B cell (primary cell): ENCODE results near the gene CTRL. TPM values are rescaled to one million over a fixed set of nuclear protein-coding genes. Genes with fewer than 3 reads are reported as not detected.

ENCODE experiments used
- ATAC-seq: fragments of 200-7000 bp; cut with Tn5 transposase; one replicate; pipeline ENCODE4 v1.10.0; 2021; ENCODE audit warnings: low read depth, mild to moderate bottlenecking, moderate number of reproducible peaks, moderate library complexity
- CTCF ChIA-PET: fragments of 350-600 bp; sonication (Branson Sonifier 250); formaldehyde crosslinking; loops from one replicate; lab custom pipeline; 2021; ENCODE audit warnings: antibody characterized with exemption, inconsistent platforms; lab: Charles Lee
- POLR2A ChIA-PET: fragments of 350-600 bp; sonication (Branson Sonifier 250); formaldehyde crosslinking; loops from one replicate; lab custom pipeline; 2021; ENCODE audit warnings: antibody characterized with exemption; lab: Charles Lee
- DNase-seq: peaks from one replicate; pipeline ENCODE4 v3.0.0; 2013
- H2AFZ ChIP-seq: 2 replicates; pipeline ENCODE4 v1.6.1; 2012; ENCODE audit warnings: mild to moderate bottlenecking, low read depth, low read length; ENCODE audit not compliant: insufficient read depth, poor library complexity, severe bottlenecking
- H3K27ac ChIP-seq, 2 donors: 1 replicate in 1 of 2; 2 replicates in 1 of 2; pipeline ENCODE4 v1.5.1; 2012 to 2013; ENCODE audit warnings: low read length in 2 of 2, mild to moderate bottlenecking in 2 of 2, moderate library complexity in 1 of 2
- H3K27me3 ChIP-seq, 4 experiments: fragments of 200-600 bp in 1 of 4; sonication (generic) in 1 of 4; replicated peaks in 1 of 4; 1 replicate in 2 of 4; 2 replicates in 2 of 4; pipeline versions ENCODE4 v1.6.1 to v1.7.0; 2013 to 2016; ENCODE audit warnings: low read length in 3 of 4, mild to moderate bottlenecking in 2 of 4, mixed read lengths in 1 of 4, moderate library complexity in 1 of 4; ENCODE audit not compliant: insufficient read depth in 4 of 4, control insufficient read depth in 3 of 4; ENCODE audit errors: control extremely low read depth in 1 of 4
- H3K36me3 ChIP-seq, 2 experiments: replicated peaks in 1 of 2; 1 replicate in 1 of 2; 2 replicates in 1 of 2; pipeline versions ENCODE4 v1.6.1 to v1.7.1; 2013; ENCODE audit warnings: low read length in 1 of 2; ENCODE audit not compliant: insufficient read depth in 2 of 2, control insufficient read depth in 1 of 2; ENCODE audit errors: control extremely low read depth in 1 of 2, extremely low read depth in 1 of 2
- H3K4me1 ChIP-seq, 2 donors: fragments of 200-600 bp in 1 of 2; sonication (generic) in 1 of 2; 1 replicate in 1 of 2; 2 replicates in 1 of 2; pipeline versions ENCODE4 v1.5.1 to v1.6.1; 2013 to 2017; ENCODE audit warnings: low read length in 2 of 2; ENCODE audit not compliant: control insufficient read depth in 2 of 2, insufficient read depth in 2 of 2
- H3K4me2 ChIP-seq: replicated peaks from 2 replicates; pipeline ENCODE3; 2012; ENCODE audit warnings: mild to moderate bottlenecking, low read depth, low read length; ENCODE audit not compliant: poor library complexity, severe bottlenecking
- H3K4me3 ChIP-seq, 5 experiments: fragments of 200-600 bp in 1 of 5; sonication (generic) in 1 of 5; 1 replicate in 3 of 5; 2 replicates in 2 of 5; pipeline versions ENCODE4 v1.5.1 to v1.7.0; 2011 to 2016; ENCODE audit warnings: low read length in 4 of 5, mild to moderate bottlenecking in 4 of 5, low read depth in 2 of 5, control low read depth in 1 of 5, moderate library complexity in 1 of 5; ENCODE audit not compliant: insufficient read depth in 1 of 5; ENCODE audit errors: control extremely low read depth in 1 of 5, extremely low read depth in 1 of 5
- H3K79me2 ChIP-seq: fragments of 200-600 bp; sonication (generic); one replicate; pipeline ENCODE4 v1.6.0; 2016; ENCODE audit warnings: low read length; ENCODE audit not compliant: control insufficient read depth, insufficient read depth
- H3K9ac ChIP-seq: fragments of 200-600 bp; sonication (generic); 2 replicates; pipeline ENCODE4 v1.6.1; 2017; ENCODE audit warnings: mild to moderate bottlenecking, low read length, moderate library complexity
- H3K9me3 ChIP-seq, 3 donors: one replicate each; pipeline versions ENCODE4 v1.6.1 to v1.7.1; 2013; ENCODE audit warnings: low read length in 2 of 3; ENCODE audit not compliant: control insufficient read depth in 2 of 3, insufficient read depth in 1 of 3; ENCODE audit errors: control extremely low read depth in 1 of 3
- H4K20me1 ChIP-seq: 2 replicates; pipeline ENCODE4 v1.6.0; 2012; ENCODE audit warnings: mild to moderate bottlenecking, low read length; ENCODE audit not compliant: insufficient read depth, control insufficient read depth, poor library complexity, severe bottlenecking
- H3K27ac Mint-ChIP-seq: one replicate; pipeline ENCODE4 v1.8.0; 2021; ENCODE audit warnings: mixed read lengths
- H3K27me3 Mint-ChIP-seq: one replicate; pipeline ENCODE4 v1.8.0; 2021; ENCODE audit warnings: mixed read lengths
- H3K4me1 Mint-ChIP-seq: one replicate; pipeline ENCODE4 v1.8.0; 2021; ENCODE audit warnings: mixed read lengths
- H3K4me3 Mint-ChIP-seq: one replicate; pipeline ENCODE4 v1.8.0; 2021; ENCODE audit warnings: mixed read lengths
- H3K9me3 Mint-ChIP-seq: one replicate; pipeline ENCODE4 v1.8.0; 2022; ENCODE audit warnings: mixed read lengths; ENCODE audit not compliant: insufficient read depth
- CTCF ChIP-seq: fragments of 200-600 bp; IDR thresholded peaks from one replicate; pipeline ENCODE4 v1.8.0; 2022; ENCODE audit warnings: antibody characterized with exemption, mild to moderate bottlenecking
- EZH2 ChIP-seq: IDR thresholded peaks from 2 replicates; pipeline ENCODE4 v1.6.1; 2012; ENCODE audit warnings: borderline replicate concordance, low read depth, mild to moderate bottlenecking, moderate library complexity, low read length; ENCODE audit not compliant: insufficient read depth, poor library complexity, severe bottlenecking
- WGBS: methylation state at CpG from one replicate; pipeline ENCODE4 v1.1.5; 2013; ENCODE audit warnings: missing lambda C conversion rate; ENCODE audit not compliant: insufficient coverage; 5-methylcytosine and 5-hydroxymethylcytosine counted together
- intact Hi-C: fragments of 100-400 bp; cut with micrococcal nuclease; formaldehyde crosslinking; loops from one replicate; pipeline ENCODE4 v1.10.0; 2022
- polyA plus RNA-seq: library from polyadenylated mRNA; depleted of rRNA; stranded (reverse); fragments of >200 nt; gene quantifications from 2 replicates; pipeline ENCODE4 v1.2.3, GENCODE V29; 2012
- total RNA-seq, 2 donors: library from RNA; stranded (reverse); fragments of 120-200 nt in 1 of 2; gene quantifications; 1 replicate in 1 of 2; 2 replicates in 1 of 2; pipeline versions ENCODE4 v1.2.3 to v1.2.4, GENCODE V29; 2013 to 2022

Gene CTRL
- total and polyA plus RNA-seq, 2 donors (not counting 1 experiment from before 2014, with no cell fraction given): 5.8 to 19.0 TPM

GRCh38 chr16:67934306-67935100 lies 2.8 kb upstream of the CTRL start:
- Mint-ChIP-seq H3K4me1 (peaks cover 22% of the 10 kb centered on the region), H3K27me3 (no peaks in the 10 kb centered on the region), H3K9me3 (no peaks in the 10 kb centered on the region), H3K4me3 (peak overlapping the region; percentile 46), H3K27ac (peak overlapping the region; percentile 99)
- H2AFZ ChIP-seq: no peak overlapping the region
- ChIA-PET POLR2A (interaction anchor here (0.5 to 3.3 kb wide), 5 partner anchors 42 to 274 kb away, joined by 3 to 19 read pairs (median 4); partner anchors contain the start of genes ACD, NUTF2, PARD6A and PSKH1), CTCF (interaction anchor here (0.9 to 6.4 kb wide), 7 partner anchors 8 to 453 kb away, joined by 3 to 29 read pairs (median 5); partner anchors contain the start of genes ATP6V0D1 and NRN1L)
- H3K4me2 ChIP-seq: peak overlapping the region; percentile 91
- TF ChIP-seq EZH2: no peak
- TF ChIP-seq CTCF: no peak
- peak overlapping the region in 1 of 2 donors; percentile 64 for H3K27ac ChIP-seq
- H3K27me3 ChIP-seq: no peaks in the 10 kb centered on the region
- H3K9me3 ChIP-seq: no peaks in the 10 kb centered on the region
- DNase-seq (no peak), ATAC-seq (no peak)
- peaks cover 7 to 42% of the 10 kb centered on the region in 2 experiments for H3K36me3 ChIP-seq
- H3K79me2 ChIP-seq: peaks cover 40% of the 10 kb centered on the region
- WGBS: over 99% methylated on average over 12 of the region's 13 CpGs
- intact Hi-C loops: loop anchor here (1.0 to 5.0 kb wide), 8 partner anchors 34 to 442 kb away; partner anchors contain the start of genes CTCF, EDC4, GFOD2 and RANBP10
- peaks cover 37% of the 10 kb centered on the region for H4K20me1 ChIP-seq
- H3K4me3 ChIP-seq: no peak overlapping the region
- no peak overlapping the region for H3K9ac ChIP-seq
- H3K4me1 ChIP-seq: peaks cover 15 to 28% of the 10 kb centered on the region in 2 donors
